NCI-H1930 (cell line): Measurements from ENCODE around the gene ZNF333.
"Not testable (repeated sequence)": the region's sequence is repeated elsewhere in the genome, so short reads cannot be mapped to it uniquely, and the experiment has no call there.

ENCODE experiments used
- DNase-seq, 2 experiments: peaks; one replicate each; lab custom pipeline; 2025; lab: John Stamatoyannopoulos, UW

ZNF333 gene

GRCh38 chr19:14768001-14768400 is 78.2 kb downstream of the ZNF333 start:
- DNase-seq, result no peak

- DNase-seq, result no peak
Measured at GRCh38 chr19:14769201-14769600, 79.4 kb downstream of the ZNF333 start.

- DNase-seq, result no peak
Measured at GRCh38 chr19:14770136-14770535, 80.3 kb downstream of the ZNF333 start.

- no peak for DNase-seq
Measured at GRCh38 chr19:14770944-14771839, 81.3 kb downstream of the ZNF333 start.

- DNase-seq, result no peak
Measured at GRCh38 chr19:14772467-14772866, 82.6 kb downstream of the ZNF333 start.

- no peak for DNase-seq
Measured at GRCh38 chr19:14772995-14773394, 83.1 kb downstream of the ZNF333 start.

- not testable (repeated sequence) for DNase-seq
Measured at GRCh38 chr19:14773722-14774121, 83.9 kb downstream of the ZNF333 start.

- no peak for DNase-seq
Measured at GRCh38 chr19:14774373-14774772, 84.5 kb downstream of the ZNF333 start.

- DNase-seq, result not testable (repeated sequence)
Measured at GRCh38 chr19:14775326-14775725, 85.5 kb downstream of the ZNF333 start.

- DNase-seq, result no peak
Measured at GRCh38 chr19:14775869-14776586, 86.2 kb downstream of the ZNF333 start.

- not testable (repeated sequence) for DNase-seq
Measured at GRCh38 chr19:14777645-14778044, 87.8 kb downstream of the ZNF333 start.

GRCh38 chr19:14778110-14778845 is 88.4 kb downstream of the ZNF333 start, which contains the start of gene ADGRE2:
Gene ADGRE2, minus strand, starts transcription at chr19:14778560. Its CDS starts 1,804 bp downstream, at chr19:14776756.
- not testable (repeated sequence) for DNase-seq

- DNase-seq, result no peak
Measured at GRCh38 chr19:14779151-14779550, 89.3 kb downstream of the ZNF333 start.

- DNase-seq, result not testable (repeated sequence)
Measured at GRCh38 chr19:14780622-14781225, 90.9 kb downstream of the ZNF333 start.

- DNase-seq, result not testable (repeated sequence)
Measured at GRCh38 chr19:14781713-14782536, 92.1 kb downstream of the ZNF333 start.

- no peak for DNase-seq
Measured at GRCh38 chr19:14782626-14783409, 93.0 kb downstream of the ZNF333 start.
